ENCODE measurements around the gene VPS39.

GRCh38 chr15:42214600-42214999 is 6.5 kb upstream of the VPS39 start:
- TF ChIP-seq CTCF (IDR thresholded peaks at IDR 0.05) (no peak), ZFX (IDR thresholded peaks at IDR 0.05; ENCODE audit: borderline replicate concordance) (no peak)
